Measurements from ENCODE around the gene ATXN2.
"Not testable (repeated sequence)": the region's sequence is repeated elsewhere in the genome, so short reads cannot be mapped to it uniquely, and the experiment has no call there.

Gene ATXN2

DNA sequence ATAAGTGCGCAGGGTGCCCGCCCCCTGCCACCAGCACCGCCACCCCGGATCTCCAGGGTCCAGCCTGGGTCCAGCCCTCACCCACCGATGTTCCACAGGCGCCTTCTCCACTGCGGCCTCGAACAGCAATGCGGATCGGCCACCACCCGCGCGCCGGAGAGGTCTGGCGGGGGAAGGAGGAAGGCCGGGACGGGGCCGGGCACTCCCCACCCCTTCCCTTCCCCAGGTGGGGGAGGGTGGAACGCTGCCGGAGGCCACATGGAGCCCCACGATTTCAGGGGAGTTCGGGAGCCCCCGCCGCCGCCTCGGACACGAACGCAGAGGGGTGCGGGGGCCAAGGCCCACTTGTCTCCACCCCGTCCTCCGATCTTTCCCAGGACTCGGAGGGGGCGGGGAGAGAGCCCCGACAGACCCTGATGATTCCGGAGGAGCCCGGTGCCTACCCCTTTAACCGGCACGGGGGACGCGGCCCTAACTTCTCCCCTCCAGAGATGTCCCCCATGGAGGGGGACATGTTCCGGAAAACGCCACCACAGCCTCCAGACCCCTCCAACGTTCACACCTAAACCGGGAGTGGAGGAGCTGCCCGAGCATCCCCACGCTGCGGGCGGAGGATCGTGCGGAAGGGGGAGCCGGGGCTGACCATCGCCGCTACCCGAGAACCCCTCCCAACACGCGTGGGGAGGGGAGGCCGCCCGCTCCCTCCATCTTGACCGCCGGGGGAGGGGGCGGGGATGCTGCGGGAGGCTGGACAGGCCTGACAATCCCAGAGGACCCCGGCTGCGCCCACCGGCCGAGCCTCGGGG, 1.1 kb downstream of the ATXN2 start:
- no peak for DNase-seq

DNA sequence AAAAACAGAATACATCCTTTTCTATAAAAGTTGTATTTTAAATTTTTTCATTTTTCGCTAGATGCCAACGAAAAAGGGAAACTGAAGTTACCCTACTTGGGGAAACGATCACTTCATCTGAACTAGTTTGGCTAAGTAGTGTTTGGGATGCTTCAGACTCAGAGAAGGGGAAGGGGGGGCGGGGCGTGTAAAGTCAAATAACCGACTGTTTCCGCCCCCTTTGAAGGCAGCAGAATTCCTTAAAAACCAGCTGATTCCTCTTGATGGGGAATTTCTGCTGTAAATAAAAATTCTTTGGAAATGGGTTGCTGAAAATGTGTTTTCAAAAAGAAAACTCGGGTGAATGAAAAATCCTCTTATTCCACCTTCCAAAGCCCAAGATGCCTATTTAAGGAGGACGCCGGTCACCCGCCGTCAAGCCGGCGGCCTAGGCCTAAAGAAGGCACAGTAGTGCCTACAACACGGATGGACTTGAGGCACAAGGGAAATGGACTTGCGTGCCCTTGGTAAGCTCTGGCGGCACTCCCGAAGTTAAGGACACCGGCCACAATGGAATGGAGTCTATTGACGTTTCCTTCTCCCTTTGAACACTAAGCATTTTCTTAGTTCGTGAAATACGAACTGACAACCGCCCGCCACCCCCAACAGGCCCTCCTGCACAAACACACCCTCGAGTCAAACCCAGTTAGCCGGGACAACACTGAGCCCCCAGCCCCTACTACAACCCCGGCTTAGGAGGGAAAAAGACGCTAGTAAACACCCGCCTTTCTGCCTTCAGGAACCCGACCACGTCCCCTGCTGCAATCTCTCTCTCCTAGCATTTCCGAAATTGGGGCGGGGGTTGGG, 1.9 kb downstream of the ATXN2 start:
- DNase-seq: no peak

DNA sequence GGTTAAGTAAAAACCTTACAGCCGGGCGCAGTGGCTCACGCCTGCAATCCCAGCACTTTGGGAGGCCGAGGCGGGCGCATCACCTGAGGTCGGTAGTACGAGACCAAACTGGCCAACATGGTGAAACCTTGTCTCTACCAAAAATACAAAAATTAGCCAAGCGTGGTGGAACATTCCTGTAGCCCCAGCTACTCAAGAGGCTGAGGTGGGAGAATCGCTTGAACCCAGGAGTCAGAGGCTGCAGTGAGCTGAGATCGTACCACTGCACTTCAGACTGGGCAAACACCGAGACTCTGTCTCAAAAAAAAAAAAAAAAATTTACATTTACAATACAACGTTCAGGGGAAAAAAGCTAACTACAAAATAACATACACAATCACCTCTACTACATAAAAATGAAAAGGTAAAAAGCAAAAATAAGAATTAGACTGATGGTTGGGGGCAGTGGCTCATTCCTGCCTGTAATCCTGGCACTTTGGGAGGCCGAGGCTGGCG, 3.7 kb downstream of the ATXN2 start:
- not testable (repeated sequence) for DNase-seq

DNA sequence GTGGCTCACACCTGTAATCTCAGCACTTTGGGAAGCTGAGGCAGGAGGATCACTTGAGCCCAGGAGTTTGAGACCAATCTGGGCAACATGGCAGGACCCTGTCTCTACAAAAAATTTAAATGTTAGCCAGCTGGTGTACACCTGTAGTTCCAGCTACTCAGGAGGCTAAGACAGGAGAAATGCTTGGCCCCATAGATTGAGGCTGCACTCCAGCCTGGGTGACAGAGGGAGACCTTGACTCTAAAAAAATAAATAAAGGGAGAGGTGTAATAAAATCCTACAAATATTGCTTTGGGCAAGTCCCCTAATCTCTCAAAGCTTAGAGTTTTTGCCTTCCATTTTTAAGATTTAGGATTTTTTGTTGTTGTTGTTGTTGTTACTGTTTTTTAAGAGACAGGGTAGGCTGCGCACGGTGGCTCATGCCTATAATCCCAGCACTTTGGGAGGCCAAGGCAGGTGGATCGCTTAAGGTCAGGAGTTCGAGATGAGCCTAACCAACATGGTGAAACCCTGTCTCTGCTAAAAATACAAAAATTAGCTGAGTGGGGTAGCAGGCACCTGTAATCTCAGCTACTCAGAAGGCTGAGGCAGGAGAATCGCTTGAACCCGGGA, 7.6 kb downstream of the ATXN2 start:
- not testable (repeated sequence) for DNase-seq

- no peak for DNase-seq
These were observed 8.6 kb downstream of the ATXN2 start for GRCh38 chr12:111590552-111590951.

DNA sequence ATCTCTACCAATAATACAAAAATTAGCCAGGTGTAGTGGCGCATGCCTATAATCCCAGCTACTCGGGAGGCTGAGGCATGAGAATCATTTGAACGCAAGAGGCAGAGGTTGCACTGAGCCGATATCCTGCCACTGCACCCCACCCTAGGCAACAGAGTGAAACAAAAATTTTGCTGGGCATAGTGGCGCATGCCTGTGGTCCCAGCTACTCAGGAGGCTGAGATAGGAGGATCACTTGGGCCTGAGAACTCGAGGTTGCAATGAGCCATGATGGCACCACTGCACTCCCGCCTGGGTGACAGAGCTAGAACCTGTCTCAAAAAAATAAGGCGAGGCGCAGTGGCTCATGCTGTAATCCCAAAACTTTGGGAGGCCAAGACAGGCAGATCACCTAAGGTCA, 9.5 kb downstream of the ATXN2 start:
- DNase-seq: no peak

DNA sequence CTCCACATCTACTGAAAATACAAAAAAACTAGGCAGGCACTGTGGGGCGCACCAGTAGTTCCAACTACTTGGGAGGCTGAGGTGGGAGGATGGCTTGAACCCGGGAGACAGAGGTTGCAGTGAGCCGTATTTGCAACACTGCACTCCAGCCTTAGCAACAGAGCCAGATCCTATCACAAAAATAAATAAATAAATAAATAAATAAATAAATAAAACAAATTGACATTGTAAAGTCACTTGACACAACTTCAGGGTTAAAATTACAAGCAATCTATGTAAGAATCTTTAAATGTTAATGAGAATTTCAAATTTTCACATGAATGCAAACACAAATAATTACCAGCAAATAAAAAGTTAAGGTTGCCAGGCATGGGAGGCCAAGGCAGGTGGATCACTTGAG, 11.1 kb downstream of the ATXN2 start:
- DNase-seq: no peak

GRCh38 chr12:111586986-111587385, 12.1 kb downstream of the ATXN2 start:
- DNase-seq: no peak

- DNase-seq: no peak
These were observed 13.4 kb downstream of the ATXN2 start for GRCh38 chr12:111585690-111586089.

DNA sequence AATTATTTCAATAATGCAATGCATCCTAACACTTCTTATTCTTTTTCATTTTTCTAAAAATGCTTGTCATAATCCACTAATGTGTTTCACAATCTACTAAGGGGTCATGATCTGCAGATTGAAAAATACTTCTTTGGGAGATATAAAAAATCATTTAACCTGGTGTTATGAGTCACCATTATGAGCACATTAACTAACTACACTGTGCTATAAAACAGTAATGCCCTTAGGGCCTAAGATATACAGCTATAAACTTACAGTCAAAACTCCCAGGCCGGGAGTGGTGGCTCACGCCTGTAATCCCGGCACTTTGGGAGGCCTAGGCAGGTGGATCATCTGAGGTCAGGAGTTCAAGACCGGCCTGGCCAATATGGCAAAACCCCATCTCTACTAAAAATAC, 14.2 kb downstream of the ATXN2 start:
- no peak for DNase-seq

DNA sequence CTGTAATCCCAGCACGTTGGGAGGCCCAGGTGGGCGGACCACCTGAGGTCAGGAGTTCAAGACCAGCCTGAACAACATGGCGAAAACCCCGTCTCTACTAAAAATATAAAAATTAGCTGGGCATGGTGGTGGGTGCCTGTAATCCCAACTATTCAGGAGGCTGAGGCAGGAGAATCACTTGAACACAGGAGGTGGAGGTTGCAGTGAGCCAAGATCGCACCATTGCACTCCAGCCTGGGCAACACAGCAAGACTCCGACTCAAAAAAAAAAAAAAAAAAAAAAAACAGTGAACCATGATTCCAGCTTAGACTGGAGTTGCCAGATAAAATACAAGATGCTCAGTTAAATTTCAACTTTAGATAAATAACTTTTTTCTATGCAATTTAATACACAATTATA, 15.6 kb downstream of the ATXN2 start:
- not testable (repeated sequence) for DNase-seq

- no peak for DNase-seq
These were observed 16.9 kb downstream of the ATXN2 start for GRCh38 chr12:111582133-111582747.

GRCh38 chr12:111581434-111582132, 17.5 kb downstream of the ATXN2 start:
- no peak for DNase-seq

DNA sequence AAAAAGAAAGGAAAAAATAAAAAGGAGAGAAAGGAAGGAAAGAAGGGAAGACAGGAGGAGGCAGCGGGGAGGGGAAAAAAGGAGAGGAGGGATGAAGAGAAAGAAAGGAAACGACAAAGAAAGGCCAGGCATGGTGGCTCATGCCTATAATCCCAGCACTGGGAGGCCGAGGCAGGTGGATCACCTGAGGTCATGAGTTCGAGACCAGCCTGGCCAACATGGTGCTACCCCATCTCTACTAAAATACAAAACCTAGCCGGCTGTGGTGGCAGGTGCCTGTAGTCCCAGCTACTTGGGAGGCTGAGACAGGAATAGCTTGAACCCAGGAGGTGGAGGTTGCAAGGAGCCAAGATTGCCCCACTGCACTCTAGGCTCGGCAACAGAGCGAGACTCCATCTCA, 18.4 kb downstream of the ATXN2 start:
- DNase-seq: no peak

DNA sequence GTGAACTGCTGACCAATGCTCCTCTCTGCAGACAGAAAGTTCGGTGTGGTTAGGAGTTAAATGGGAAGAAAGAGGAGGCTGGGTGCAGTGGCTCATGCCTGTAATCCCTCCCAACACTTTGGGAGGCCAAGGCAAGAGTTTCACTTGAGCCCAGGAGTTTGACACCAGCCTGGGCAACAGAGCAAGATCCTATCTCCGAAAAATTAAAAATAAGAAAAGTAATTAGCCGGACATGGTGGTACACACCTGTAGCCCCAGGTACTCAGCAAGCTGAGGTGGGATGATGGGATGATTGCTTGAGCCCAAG, 19.0 kb downstream of the ATXN2 start:
- DNase-seq: no peak

DNA sequence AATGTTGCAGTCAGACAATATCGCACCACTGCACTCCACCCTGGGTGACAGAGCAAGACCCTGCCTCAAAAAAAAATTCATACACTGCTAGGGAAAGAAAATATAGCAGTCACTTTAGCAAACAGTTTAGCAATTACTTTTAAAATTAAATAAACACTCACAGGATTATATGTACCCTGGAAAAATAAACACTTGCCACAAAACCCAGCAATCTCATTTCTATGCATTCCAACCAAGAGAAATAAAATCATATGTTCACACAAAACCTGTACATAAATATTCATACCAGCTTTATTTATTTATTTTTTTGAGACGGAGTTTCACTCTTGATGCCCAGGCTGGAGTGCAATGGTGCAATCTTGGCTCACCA, 20.2 kb downstream of the ATXN2 start:
- no peak for DNase-seq

DNA sequence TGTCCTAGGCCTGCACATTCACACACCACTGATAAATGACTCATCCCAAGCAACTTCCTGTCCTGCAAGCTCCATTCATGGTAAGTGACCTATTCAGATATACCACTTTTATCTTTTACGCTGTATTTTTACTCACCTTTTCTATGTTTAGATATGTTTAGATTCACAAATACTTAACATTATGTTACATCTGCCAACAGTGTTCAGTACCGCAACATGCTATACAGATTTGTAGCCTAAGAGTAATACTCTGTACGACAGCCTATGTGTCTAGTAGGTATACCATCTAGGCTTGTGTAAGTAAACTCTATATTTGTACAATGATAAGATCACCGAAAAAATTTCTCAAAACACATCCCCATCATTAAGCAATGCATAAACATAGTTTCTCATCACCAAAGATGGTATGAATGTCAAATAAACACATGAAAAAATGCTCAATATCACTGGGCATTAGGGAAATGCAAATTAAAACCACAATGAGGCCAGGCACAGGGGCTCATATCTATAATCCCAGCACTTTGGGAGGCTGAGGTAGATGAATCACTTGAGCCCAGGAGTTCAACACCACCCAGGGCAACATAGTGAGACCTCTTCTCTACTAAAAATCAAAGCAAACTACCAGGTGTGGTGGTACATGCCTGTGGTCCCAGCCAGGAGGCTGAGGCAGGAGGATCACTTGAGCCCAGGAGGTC, 20.7 kb downstream of the ATXN2 start:
- DNase-seq: no peak

GRCh38 chr12:111574797-111575443, 24.2 kb downstream of the ATXN2 start:
- no peak for DNase-seq

GRCh38 chr12:111573476-111573875, 25.6 kb downstream of the ATXN2 start:
- no peak for DNase-seq

DNA sequence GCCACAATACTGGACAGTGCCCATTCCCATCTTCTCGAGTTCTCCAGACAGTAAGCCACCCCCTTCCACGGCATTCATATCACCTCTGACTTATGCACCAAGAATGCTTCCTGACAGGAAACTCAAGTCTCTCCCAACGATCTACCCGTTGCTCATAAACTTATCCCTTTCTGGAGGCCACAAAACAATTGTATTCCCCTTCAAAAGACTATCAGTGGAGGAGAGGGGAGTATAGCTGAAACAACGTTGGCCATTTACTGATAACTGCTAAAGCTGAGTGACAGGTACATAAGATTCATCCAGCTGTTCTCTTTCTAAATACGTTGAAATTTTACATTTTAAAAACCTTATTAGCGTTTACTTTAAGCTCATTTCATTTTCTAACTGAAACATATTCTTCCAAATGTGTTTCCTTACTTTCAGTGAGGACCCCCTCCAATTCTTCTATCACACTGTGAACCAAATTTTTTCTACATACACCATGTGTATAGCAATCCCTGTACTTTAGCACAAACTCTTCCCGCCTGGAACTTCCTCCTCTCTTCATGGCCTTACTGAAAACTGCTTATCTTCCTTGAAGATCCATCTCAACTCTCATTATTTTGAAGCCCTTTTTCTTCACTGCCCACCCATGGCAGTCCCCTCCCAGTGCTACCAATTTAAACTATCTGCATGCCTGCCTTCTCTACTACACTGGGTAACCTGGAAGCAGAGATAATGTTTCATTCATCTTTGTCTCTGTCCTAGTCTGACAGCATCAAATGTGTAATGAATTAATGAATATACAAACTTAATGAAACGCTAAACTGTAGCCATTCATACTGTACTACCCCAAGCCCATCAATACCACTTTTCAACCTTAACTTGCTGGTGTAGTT, 28.8 kb downstream of the ATXN2 start:
- DNase-seq: no peak

All from SIG-M5 (cell line).